PC-9 (cell line): ENCODE results near the gene TMEM219.

Experiments
- EZH2 ChIP-seq: fragments of 200-600 bp; sonication (generic); IDR thresholded peaks from 2 replicates; pipeline ENCODE4 v1.8.0; 2017; ENCODE audit warnings: antibody characterized with exemption, low read depth
- TF ChIP-seq, protein P1 (sequence below): fragments of 200-600 bp; sonication (generic); conservative IDR thresholded peaks from 2 replicates; pipeline ENCODE4 v1.6.1; 2017; ENCODE audit warnings: mixed run types, antibody characterized with exemption, mild to moderate bottlenecking, moderate library complexity

DNA sequence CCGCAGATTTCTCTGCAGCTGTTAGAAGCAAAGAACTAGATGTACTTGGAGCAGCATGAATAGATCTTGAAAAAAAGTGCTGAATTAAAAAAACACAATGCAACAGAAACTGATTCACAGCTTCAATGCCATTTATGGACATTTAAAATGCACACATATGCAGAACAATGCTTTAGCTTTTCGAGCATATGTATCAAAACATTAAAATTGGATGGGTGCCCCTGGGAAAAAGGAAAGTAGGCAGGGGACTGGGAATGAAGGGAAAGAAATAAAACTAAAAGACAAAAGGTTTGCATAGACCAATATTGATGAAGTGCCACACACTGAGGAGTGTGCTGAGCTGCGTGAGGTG is 40.9 kb upstream of the TMEM219 start:
- TF ChIP-seq, protein P1, sequence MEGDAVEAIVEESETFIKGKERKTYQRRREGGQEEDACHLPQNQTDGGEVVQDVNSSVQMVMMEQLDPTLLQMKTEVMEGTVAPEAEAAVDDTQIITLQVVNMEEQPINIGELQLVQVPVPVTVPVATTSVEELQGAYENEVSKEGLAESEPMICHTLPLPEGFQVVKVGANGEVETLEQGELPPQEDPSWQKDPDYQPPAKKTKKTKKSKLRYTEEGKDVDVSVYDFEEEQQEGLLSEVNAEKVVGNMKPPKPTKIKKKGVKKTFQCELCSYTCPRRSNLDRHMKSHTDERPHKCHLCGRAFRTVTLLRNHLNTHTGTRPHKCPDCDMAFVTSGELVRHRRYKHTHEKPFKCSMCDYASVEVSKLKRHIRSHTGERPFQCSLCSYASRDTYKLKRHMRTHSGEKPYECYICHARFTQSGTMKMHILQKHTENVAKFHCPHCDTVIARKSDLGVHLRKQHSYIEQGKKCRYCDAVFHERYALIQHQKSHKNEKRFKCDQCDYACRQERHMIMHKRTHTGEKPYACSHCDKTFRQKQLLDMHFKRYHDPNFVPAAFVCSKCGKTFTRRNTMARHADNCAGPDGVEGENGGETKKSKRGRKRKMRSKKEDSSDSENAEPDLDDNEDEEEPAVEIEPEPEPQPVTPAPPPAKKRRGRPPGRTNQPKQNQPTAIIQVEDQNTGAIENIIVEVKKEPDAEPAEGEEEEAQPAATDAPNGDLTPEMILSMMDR: no peak
- no peak for TF ChIP-seq EZH2
